NB4 (cell line): ENCODE data around the gene MYL4.
"Not testable (repeated sequence)": the region's sequence is repeated elsewhere in the genome, so short reads cannot be mapped to it uniquely, and the experiment has no call there.

Experiments used
- DNase-seq: peaks from one replicate; pipeline ENCODE4 v3.0.0; 2010; ENCODE audit warnings: low read depth
- H3K4me3 ChIP-seq: one replicate; pipeline ENCODE4 v1.5.1; 2011; ENCODE audit warnings: mild to moderate bottlenecking, low read depth, low read length, moderate library complexity
- CTCF ChIP-seq: IDR thresholded peaks from one replicate; pipeline ENCODE4 v1.5.1; 2012; ENCODE audit warnings: low read depth, low read length
- MAX ChIP-seq: IDR thresholded peaks from 2 replicates; pipeline ENCODE4 v1.6.1; 2011; ENCODE audit warnings: low read depth, low read length
- MYC ChIP-seq: IDR thresholded peaks from 2 replicates; pipeline ENCODE4 v1.6.1; 2011; ENCODE audit warnings: low read depth, low read length
- POLR2A ChIP-seq: IDR thresholded peaks from 2 replicates; pipeline ENCODE4 v1.6.1; 2011; ENCODE audit warnings: mild to moderate bottlenecking; ENCODE audit not compliant: insufficient read length; ENCODE audit errors: extremely low read depth

MYL4 gene

GRCh38 chr17:47172696-47173565 lies 36.2 kb upstream of the MYL4 start:
- DNase-seq: peak; percentile 42
- no peak overlapping the region for H3K4me3 ChIP-seq
- no peak for TF ChIP-seq CTCF
- TF ChIP-seq MYC: no peak
- TF ChIP-seq MAX: no peak
- TF ChIP-seq POLR2A: no peak

- not testable (repeated sequence) for DNase-seq, H3K4me3 ChIP-seq
Observed at GRCh38 chr17:47174823-47175222, 34.3 kb upstream of the MYL4 start.

- TF ChIP-seq CTCF: no peak
- TF ChIP-seq MYC: no peak
- TF ChIP-seq MAX: no peak
- no peak for TF ChIP-seq POLR2A
- DNase-seq: no peak
- no peak overlapping the region for H3K4me3 ChIP-seq
Observed at GRCh38 chr17:47176389-47176826, 32.7 kb upstream of the MYL4 start.

GRCh38 chr17:47177261-47177660 lies 31.9 kb upstream of the MYL4 start:
- DNase-seq: no peak
- TF ChIP-seq POLR2A (no peak), MYC (no peak), MAX (no peak), CTCF (no peak)
- H3K4me3 ChIP-seq: no peak overlapping the region

- H3K4me3 ChIP-seq: no peak overlapping the region
- no peak for TF ChIP-seq POLR2A
- TF ChIP-seq CTCF: no peak
- no peak for TF ChIP-seq MAX
- no peak for TF ChIP-seq MYC
- no peak for DNase-seq
Observed at GRCh38 chr17:47179141-47179540, 30.0 kb upstream of the MYL4 start.

- TF ChIP-seq POLR2A: no peak
- TF ChIP-seq MYC: no peak
- TF ChIP-seq MAX: no peak
- no peak for TF ChIP-seq CTCF
- no peak overlapping the region for H3K4me3 ChIP-seq
- DNase-seq: no peak
Observed at GRCh38 chr17:47180337-47180736, 28.8 kb upstream of the MYL4 start.

- not testable (repeated sequence) for H3K4me3 ChIP-seq, DNase-seq
Observed at GRCh38 chr17:47180988-47181387, 28.2 kb upstream of the MYL4 start.
